GM18508 (cell line): ENCODE measurements around the gene KIF9.
"Not testable (repeated sequence)": the region's sequence is repeated elsewhere in the genome, so short reads cannot be mapped to it uniquely, and the experiment has no call there.

ENCODE experiments used
- ATAC-seq: cut with Tn5 transposase; IDR thresholded peaks from one replicate; pipeline ENCODE4 v1.9.1; 2021; ENCODE audit warnings: moderate number of reproducible peaks; ENCODE audit not compliant: insufficient read depth, unreplicated experiment

Gene KIF9

DNA sequence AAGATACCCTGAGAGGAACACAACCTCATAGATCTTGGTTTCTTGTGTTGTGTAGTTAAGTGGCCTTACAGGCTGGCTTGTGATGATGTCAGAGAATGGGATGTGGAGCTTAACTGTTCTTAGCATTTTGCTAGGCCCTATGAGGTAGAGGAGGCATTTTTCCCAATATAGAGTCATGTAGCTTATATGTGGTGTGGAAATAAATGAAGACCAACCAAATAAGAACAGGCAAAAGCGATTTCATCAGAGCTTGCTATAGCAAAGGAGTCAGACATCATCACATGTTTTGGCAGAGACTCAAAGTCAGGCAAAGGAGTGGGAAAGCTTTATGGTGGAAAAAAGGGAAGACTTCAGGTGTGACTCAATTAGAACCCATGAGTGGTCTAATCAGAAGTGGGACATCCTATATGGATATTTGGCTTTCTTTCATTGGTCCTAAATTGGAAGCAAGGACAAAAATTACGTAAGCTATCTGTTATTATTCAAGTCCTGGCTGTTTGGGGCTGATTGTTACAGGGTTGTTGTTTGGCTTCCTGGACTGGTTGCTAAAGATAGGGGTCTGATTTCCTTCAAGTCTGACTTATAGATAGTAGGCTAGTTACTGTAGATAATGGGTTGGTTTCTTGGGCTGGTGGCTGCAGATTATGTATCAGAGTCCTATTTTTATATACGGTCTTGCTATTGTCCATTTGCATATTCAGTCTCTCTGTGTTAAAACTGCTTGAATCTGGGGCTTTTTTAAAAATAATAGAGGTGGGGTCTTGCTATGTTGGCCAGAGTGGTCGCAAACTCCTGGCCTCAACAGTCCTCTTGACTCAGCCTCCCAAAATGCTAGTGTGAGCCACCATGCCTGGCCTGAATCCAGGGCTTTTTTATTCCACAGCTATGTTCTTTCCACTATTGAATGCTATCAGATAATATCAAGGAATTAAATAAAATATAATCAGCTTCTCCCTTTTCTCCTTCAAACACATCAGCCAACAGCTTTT is 88.4 kb downstream of the KIF9 start:
- no peak for ATAC-seq

DNA sequence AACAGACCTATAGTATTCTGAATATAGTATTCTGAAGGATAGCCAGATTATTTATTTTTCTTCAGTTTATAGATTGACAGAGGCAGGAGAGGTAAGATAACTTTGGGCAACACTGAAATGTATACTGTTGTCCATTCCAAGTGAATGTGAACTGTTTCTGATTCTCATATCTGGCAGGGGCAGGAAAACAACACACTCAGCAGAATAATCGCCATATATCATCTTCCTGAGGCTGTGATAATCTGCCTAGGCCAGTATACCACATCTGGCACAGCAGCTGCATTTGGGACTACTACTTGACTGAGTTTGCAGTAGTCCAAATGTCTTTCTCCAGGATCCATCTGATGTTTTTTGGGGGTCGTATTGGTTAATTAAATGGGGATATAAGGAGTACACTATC is 96.3 kb downstream of the KIF9 start:
- ATAC-seq: no peak

DNA sequence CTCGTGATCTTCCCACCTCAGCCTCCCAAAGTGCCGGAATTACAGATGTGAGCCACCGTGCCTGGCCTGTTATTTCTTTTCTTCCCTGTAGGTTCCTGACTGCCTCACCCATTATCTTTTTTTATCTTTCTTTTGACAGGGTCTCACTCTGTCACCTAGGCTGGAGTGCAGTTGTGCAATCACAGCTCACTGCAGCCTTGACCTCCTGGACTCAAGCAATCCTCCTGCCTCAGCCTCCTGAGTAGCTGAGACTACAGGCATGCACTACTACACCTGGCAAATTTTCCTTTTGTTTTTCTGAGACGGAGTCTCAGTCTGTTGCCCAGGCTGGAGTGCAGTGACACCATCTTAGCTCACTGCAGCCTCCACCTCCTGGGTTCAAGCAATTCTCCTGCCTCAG is 100.9 kb downstream of the KIF9 start:
- not testable (repeated sequence) for ATAC-seq

DNA sequence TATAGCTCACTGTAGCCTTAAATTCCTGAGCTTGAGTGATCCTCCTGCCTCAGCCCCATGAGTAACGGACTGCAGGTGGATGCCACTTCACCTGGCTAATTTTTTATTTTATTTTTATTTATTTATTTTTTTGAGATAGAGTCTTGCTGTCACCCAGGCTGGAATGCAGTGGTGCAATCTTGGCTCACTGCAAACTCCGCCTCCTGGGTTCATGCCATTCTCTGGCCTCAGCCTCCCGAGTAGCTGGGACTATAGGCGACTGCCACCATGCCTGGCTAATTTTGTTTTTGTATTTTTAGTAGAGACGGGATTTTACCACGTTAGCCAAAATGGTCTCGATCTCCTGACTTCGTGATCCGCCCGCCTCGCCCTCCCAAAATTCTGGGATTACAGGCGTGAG is 102.6 kb downstream of the KIF9 start:
- not testable (repeated sequence) for ATAC-seq
